Measurements from ENCODE around the gene ACAD10.

Gene ACAD10

DNA sequence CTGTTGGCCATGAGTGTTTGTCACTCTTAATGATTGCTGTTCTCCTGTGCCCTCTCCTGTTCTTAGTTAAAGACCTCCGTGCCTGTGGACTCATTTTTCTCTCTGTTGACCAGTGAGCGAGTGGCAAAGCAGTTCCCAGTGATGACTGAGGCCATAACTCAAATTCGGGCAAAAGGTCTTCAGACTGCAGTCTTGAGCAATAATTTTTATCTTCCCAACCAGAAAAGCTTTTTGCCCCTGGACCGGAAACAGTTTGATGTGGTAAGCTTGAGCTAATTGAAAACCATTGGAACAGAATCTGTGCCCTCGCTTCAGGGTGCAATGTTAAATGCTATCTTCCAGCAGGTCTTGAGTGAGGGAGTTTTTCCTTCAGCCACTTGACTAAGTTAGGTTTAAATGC is 19.8 kb downstream of the ACAD10 start:
- CTCF ChIA-PET = no interaction called here
- TF ChIP-seq ZNF18 (tag by site-specific recombination; IDR thresholded peaks at IDR 0.05) = no peak
- TF ChIP-seq, protein P1, sequence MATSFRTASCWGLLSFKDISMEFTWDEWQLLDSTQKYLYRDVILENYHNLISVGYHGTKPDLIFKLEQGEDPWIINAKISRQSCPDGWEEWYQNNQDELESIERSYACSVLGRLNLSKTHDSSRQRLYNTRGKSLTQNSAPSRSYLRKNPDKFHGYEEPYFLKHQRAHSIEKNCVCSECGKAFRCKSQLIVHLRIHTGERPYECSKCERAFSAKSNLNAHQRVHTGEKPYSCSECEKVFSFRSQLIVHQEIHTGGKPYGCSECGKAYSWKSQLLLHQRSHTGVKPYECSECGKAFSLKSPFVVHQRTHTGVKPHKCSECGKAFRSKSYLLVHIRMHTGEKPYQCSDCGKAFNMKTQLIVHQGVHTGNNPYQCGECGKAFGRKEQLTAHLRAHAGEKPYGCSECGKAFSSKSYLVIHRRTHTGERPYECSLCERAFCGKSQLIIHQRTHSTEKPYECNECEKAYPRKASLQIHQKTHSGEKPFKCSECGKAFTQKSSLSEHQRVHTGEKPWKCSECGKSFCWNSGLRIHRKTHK (tag by site-specific recombination; IDR thresholded peaks at IDR 0.05) = no peak
- TF ChIP-seq, protein P2, sequence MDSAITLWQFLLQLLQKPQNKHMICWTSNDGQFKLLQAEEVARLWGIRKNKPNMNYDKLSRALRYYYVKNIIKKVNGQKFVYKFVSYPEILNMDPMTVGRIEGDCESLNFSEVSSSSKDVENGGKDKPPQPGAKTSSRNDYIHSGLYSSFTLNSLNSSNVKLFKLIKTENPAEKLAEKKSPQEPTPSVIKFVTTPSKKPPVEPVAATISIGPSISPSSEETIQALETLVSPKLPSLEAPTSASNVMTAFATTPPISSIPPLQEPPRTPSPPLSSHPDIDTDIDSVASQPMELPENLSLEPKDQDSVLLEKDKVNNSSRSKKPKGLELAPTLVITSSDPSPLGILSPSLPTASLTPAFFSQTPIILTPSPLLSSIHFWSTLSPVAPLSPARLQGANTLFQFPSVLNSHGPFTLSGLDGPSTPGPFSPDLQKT (IDR thresholded peaks at IDR 0.05; ENCODE audit: borderline replicate concordance, low read depth, low read length) = no peak
- no peak for TF ChIP-seq ZNF169 (tag by site-specific recombination; IDR thresholded peaks at IDR 0.05)
- TF ChIP-seq, protein P3, sequence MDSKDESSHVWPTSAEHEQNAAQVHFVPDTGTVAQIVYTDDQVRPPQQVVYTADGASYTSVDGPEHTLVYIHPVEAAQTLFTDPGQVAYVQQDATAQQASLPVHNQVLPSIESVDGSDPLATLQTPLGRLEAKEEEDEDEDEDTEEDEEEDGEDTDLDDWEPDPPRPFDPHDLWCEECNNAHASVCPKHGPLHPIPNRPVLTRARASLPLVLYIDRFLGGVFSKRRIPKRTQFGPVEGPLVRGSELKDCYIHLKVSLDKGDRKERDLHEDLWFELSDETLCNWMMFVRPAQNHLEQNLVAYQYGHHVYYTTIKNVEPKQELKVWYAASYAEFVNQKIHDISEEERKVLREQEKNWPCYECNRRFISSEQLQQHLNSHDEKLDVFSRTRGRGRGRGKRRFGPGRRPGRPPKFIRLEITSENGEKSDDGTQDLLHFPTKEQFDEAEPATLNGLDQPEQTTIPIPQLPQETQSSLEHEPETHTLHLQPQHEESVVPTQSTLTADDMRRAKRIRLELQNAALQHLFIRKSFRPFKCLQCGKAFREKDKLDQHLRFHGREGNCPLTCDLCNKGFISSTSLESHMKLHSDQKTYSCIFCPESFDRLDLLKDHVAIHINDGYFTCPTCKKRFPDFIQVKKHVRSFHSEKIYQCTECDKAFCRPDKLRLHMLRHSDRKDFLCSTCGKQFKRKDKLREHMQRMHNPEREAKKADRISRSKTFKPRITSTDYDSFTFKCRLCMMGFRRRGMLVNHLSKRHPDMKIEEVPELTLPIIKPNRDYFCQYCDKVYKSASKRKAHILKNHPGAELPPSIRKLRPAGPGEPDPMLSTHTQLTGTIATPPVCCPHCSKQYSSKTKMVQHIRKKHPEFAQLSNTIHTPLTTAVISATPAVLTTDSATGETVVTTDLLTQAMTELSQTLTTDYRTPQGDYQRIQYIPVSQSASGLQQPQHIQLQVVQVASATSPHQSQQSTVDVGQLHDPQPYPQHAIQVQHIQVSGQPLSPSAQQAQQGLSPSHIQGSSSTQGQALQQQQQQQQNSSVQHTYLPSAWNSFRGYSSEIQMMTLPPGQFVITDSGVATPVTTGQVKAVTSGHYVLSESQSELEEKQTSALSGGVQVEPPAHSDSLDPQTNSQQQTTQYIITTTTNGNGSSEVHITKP (tag by site-specific recombination; IDR thresholded peaks at IDR 0.05) = no peak
- TF ChIP-seq ZNF37A (tag by site-specific recombination; IDR thresholded peaks at IDR 0.05) = no peak
- TF ChIP-seq ZNF155 (tag by site-specific recombination; IDR thresholded peaks at IDR 0.05) = no peak
- no peak for TF ChIP-seq ZNF600 (tag by site-specific recombination; IDR thresholded peaks at IDR 0.05)
- TF ChIP-seq, protein P4, sequence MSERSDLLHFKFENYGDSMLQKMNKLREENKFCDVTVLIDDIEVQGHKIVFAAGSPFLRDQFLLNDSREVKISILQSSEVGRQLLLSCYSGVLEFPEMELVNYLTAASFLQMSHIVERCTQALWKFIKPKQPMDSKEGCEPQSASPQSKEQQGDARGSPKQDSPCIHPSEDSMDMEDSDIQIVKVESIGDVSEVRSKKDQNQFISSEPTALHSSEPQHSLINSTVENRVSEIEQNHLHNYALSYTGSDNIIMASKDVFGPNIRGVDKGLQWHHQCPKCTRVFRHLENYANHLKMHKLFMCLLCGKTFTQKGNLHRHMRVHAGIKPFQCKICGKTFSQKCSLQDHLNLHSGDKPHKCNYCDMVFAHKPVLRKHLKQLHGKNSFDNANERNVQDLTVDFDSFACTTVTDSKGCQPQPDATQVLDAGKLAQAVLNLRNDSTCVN (tag by site-specific recombination; optimal IDR thresholded peaks at IDR 0.05) = no peak
- TF ChIP-seq, protein P5, sequence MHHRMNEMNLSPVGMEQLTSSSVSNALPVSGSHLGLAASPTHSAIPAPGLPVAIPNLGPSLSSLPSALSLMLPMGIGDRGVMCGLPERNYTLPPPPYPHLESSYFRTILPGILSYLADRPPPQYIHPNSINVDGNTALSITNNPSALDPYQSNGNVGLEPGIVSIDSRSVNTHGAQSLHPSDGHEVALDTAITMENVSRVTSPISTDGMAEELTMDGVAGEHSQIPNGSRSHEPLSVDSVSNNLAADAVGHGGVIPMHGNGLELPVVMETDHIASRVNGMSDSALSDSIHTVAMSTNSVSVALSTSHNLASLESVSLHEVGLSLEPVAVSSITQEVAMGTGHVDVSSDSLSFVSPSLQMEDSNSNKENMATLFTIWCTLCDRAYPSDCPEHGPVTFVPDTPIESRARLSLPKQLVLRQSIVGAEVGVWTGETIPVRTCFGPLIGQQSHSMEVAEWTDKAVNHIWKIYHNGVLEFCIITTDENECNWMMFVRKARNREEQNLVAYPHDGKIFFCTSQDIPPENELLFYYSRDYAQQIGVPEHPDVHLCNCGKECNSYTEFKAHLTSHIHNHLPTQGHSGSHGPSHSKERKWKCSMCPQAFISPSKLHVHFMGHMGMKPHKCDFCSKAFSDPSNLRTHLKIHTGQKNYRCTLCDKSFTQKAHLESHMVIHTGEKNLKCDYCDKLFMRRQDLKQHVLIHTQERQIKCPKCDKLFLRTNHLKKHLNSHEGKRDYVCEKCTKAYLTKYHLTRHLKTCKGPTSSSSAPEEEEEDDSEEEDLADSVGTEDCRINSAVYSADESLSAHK (tag by site-specific recombination; IDR thresholded peaks at IDR 0.05) = no peak
- TF ChIP-seq, protein P6, sequence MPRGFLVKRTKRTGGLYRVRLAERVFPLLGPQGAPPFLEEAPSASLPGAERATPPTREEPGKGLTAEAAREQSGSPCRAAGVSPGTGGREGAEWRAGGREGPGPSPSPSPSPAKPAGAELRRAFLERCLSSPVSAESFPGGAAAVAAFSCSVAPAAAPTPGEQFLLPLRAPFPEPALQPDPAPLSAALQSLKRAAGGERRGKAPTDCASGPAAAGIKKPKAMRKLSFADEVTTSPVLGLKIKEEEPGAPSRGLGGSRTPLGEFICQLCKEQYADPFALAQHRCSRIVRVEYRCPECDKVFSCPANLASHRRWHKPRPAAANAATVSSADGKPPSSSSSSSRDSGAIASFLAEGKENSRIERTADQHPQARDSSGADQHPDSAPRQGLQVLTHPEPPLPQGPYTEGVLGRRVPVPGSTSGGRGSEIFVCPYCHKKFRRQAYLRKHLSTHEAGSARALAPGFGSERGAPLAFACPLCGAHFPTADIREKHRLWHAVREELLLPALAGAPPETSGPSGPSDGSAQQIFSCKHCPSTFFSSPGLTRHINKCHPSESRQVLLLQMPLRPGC (tag by site-specific recombination; IDR thresholded peaks at IDR 0.05) = no peak
- TF ChIP-seq ZNF148 (tag by site-specific recombination; IDR thresholded peaks at IDR 0.05; ENCODE audit: borderline replicate concordance) = no peak
- no peak for TF ChIP-seq ZNF843 (tag by site-specific recombination; IDR thresholded peaks at IDR 0.05)
- TF ChIP-seq, protein P7, sequence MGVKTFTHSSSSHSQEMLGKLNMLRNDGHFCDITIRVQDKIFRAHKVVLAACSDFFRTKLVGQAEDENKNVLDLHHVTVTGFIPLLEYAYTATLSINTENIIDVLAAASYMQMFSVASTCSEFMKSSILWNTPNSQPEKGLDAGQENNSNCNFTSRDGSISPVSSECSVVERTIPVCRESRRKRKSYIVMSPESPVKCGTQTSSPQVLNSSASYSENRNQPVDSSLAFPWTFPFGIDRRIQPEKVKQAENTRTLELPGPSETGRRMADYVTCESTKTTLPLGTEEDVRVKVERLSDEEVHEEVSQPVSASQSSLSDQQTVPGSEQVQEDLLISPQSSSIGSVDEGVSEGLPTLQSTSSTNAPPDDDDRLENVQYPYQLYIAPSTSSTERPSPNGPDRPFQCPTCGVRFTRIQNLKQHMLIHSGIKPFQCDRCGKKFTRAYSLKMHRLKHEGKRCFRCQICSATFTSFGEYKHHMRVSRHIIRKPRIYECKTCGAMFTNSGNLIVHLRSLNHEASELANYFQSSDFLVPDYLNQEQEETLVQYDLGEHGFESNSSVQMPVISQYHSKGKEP (tag by site-specific recombination; IDR thresholded peaks at IDR 0.05) = no peak
- no peak for TF ChIP-seq TSHZ1 (tag by site-specific recombination; IDR thresholded peaks at IDR 0.05; ENCODE audit: borderline replicate concordance)

More for the DNA sequence above, 19.8 kb downstream of the ACAD10 start:
- H3K27ac ChIP-seq (ENCODE audit: extremely low read depth, low read depth, low read length) = no peak overlapping the region
- no peaks in the 10 kb centered on the region for H3K9me3 ChIP-seq (ENCODE audit: control insufficient read depth, insufficient read depth, low read depth, low read length)
- POLR2A ChIA-PET = interaction anchor here (1.1 kb wide), 1 partner anchor 20 kb away, joined by 4 read pairs; the partner anchor contains the start of gene BRAP
- no peaks in the 10 kb centered on the region for H3K4me1 ChIP-seq (ENCODE audit: control insufficient read depth, insufficient read depth, low read length)
- H3K36me3 ChIP-seq (ENCODE audit: control insufficient read depth in 2 of 2, insufficient read depth in 1 of 2, low read length in 2 of 2) = peaks cover 27 to 54% of the 10 kb centered on the region in 2 experiments
- H3K4me3 ChIP-seq (ENCODE audit: low read depth, low read length) = no peak overlapping the region

Measured in HEK293 (cell line).